Endothelial cell of umbilical vein (primary cell): ENCODE data around the gene FAM3B. TPM values are rescaled to one million over a fixed set of nuclear protein-coding genes. Genes with fewer than 3 reads are reported as not detected.

ENCODE experiments used
- BruUV-seq: library from RNA; stranded (reverse); fragments of 400-500 nt; replicated peaks from 2 replicates; lab custom pipeline; 2021; lab: Mats Ljungman, UMichigan
- CTCF ChIA-PET: fragments of 300-600, 350-600 bp; sonication (Branson Sonifier 250); formaldehyde crosslinking; loops from one replicate; lab custom pipeline; 2021; ENCODE audit warnings: antibody characterized with exemption, inconsistent platforms; lab: Charles Lee
- POLR2A ChIA-PET: fragments of 300-600, 350-600 bp; sonication (Branson Sonifier 250); formaldehyde crosslinking; loops from one replicate; lab custom pipeline; 2021; ENCODE audit warnings: antibody characterized with exemption, inconsistent platforms; lab: Charles Lee
- DNase-seq: peaks from one replicate; pipeline ENCODE4 v3.0.0-alpha.2; 2011; ENCODE audit warnings: low read depth, low spot score
- FAIRE-seq: peaks from 2 replicates; lab custom pipeline; 2011; peaks lifted over from hg19 to GRCh38; lab: Jason Lieb, UNC
- H2AFZ ChIP-seq: 2 replicates; pipeline ENCODE4 v1.6.0; 2012; ENCODE audit warnings: low read depth, low read length, control low read depth, inconsistent platforms
- H3K27ac ChIP-seq: 2 replicates; pipeline ENCODE4 v1.5.1; 2011; ENCODE audit warnings: low read depth, mild to moderate bottlenecking, control low read depth, low read length, moderate library complexity; ENCODE audit not compliant: insufficient read depth
- H3K27me3 ChIP-seq, 2 experiments: 2 replicates each; pipeline versions ENCODE4 v1.6.0 to v1.6.1; 2011; ENCODE audit warnings: low read length in 2 of 2, mixed read lengths in 1 of 2; ENCODE audit not compliant: control insufficient read depth in 2 of 2, insufficient read depth in 2 of 2
- H3K36me3 ChIP-seq, 2 experiments: 2 replicates in 1 of 2; 3 replicates in 1 of 2; pipeline ENCODE4 v1.5.1; 2011; ENCODE audit warnings: low read length in 2 of 2, mild to moderate bottlenecking in 1 of 2, moderate library complexity in 1 of 2; ENCODE audit not compliant: control insufficient read depth in 2 of 2, insufficient read depth in 2 of 2; ENCODE audit errors: extremely low read depth in 1 of 2
- H3K4me1 ChIP-seq: 3 replicates; pipeline ENCODE4 v1.5.1; 2011; ENCODE audit warnings: mild to moderate bottlenecking, low read length; ENCODE audit not compliant: control insufficient read depth, insufficient read depth; ENCODE audit errors: extremely low read depth
- H3K4me2 ChIP-seq: 2 replicates; pipeline ENCODE4 v1.6.1; 2011; ENCODE audit warnings: low read length, control low read depth, mixed read lengths; ENCODE audit not compliant: insufficient read depth
- H3K4me3 ChIP-seq, 3 experiments: fragments of 200-600 bp in 1 of 3; sonication (generic), shearing (Covaris generic) in 1 of 3; replicated peaks in 1 of 3; 2 replicates each; pipeline ENCODE4 v1.5.1; 2011 to 2016; ENCODE audit warnings: control low read depth in 3 of 3, low read length in 3 of 3, mild to moderate bottlenecking in 2 of 3, inconsistent platforms in 1 of 3, low read depth in 1 of 3, moderate library complexity in 1 of 3; ENCODE audit not compliant: insufficient read depth in 1 of 3
- H3K79me2 ChIP-seq: 2 replicates; pipeline ENCODE4 v1.6.0; 2012; ENCODE audit warnings: low read length, inconsistent platforms; ENCODE audit not compliant: control insufficient read depth, insufficient read depth
- H3K9ac ChIP-seq: replicated peaks from 2 replicates; pipeline ENCODE3; 2011; ENCODE audit warnings: low read length, control low read depth; ENCODE audit not compliant: insufficient read depth; ENCODE audit errors: extremely low read depth
- H3K9me1 ChIP-seq: replicated peaks from 3 replicates; pipeline ENCODE4 v1.6.0; 2011; ENCODE audit warnings: mild to moderate bottlenecking, low read length; ENCODE audit not compliant: control insufficient read depth, insufficient read depth; ENCODE audit errors: extremely low read depth
- H3K9me3 ChIP-seq: replicated peaks from 2 replicates; pipeline ENCODE4 v1.5.1; 2012; ENCODE audit warnings: low read length, inconsistent platforms; ENCODE audit not compliant: control insufficient read depth, insufficient read depth
- H4K20me1 ChIP-seq: replicated peaks from 2 replicates; pipeline ENCODE3; 2011; ENCODE audit warnings: mild to moderate bottlenecking, low read length; ENCODE audit not compliant: control insufficient read depth, insufficient read depth; ENCODE audit errors: extremely low read depth
- EZH2 ChIP-seq: IDR thresholded peaks from 2 replicates; pipeline ENCODE4 v1.6.1; 2012; ENCODE audit warnings: borderline replicate concordance, low read depth, mild to moderate bottlenecking, moderate library complexity, low read length, inconsistent platforms; ENCODE audit not compliant: severe bottlenecking
- FOS ChIP-seq: IDR thresholded peaks from 2 replicates; pipeline ENCODE4 v1.6.1; 2011; ENCODE audit warnings: mild to moderate bottlenecking, low read length, moderate library complexity, borderline replicate concordance; ENCODE audit not compliant: insufficient read depth
- GATA2 ChIP-seq: IDR thresholded peaks from 2 replicates; pipeline ENCODE4 v1.7.0; 2011; ENCODE audit warnings: low read depth, mild to moderate bottlenecking, moderate library complexity, mixed read lengths, low read length; ENCODE audit not compliant: insufficient read length, insufficient read depth
- JUN ChIP-seq: IDR thresholded peaks from 2 replicates; pipeline ENCODE4 v1.6.1; 2011; ENCODE audit warnings: borderline replicate concordance, low read depth; ENCODE audit not compliant: insufficient read length, insufficient read depth
- MAX ChIP-seq: IDR thresholded peaks from 2 replicates; pipeline ENCODE4 v1.6.1; 2011; ENCODE audit not compliant: insufficient read depth, insufficient read length
- MYC ChIP-seq: IDR thresholded peaks from one replicate; pipeline ENCODE4 v1.6.1; 2011; ENCODE audit warnings: mild to moderate bottlenecking, low read depth, low read length
- POLR2A ChIP-seq: IDR thresholded peaks from 2 replicates; pipeline ENCODE4 v1.6.1; 2012; ENCODE audit warnings: low read depth, mild to moderate bottlenecking, control low read depth, low read length
- POLR2AphosphoS5 ChIP-seq: IDR thresholded peaks from 2 replicates; pipeline ENCODE4 v1.6.1; 2012; ENCODE audit warnings: low read depth, mild to moderate bottlenecking, control low read depth, low read length, moderate library complexity; ENCODE audit not compliant: insufficient read depth
- dilution Hi-C: fragments of 300-500 bp; cut with MboI; formaldehyde crosslinking; loops from one replicate; pipeline ENCODE4 v1.15.0; 2019; ENCODE audit warnings: low sequenced_read_pairs; ENCODE audit not compliant: extremely low pct_ligation_motif_present
- intact Hi-C: fragments of 100-400 bp; cut with micrococcal nuclease; formaldehyde crosslinking; loops from one replicate; pipeline ENCODE4 v1.10.0; 2022
- polyA plus RNA-seq, 4 experiments: library from polyadenylated mRNA; depleted of rRNA in 3 of 4; stranded (reverse) in 3 of 4; unstranded in 1 of 4; fragments of >200 nt; gene quantifications; 2 replicates each; pipeline versions ENCODE4 v1.2.1 to v1.2.3, GENCODE V29; 2011 to 2012; ENCODE audit warnings: missing spikeins in 1 of 4
- total RNA-seq: library from RNA; stranded (reverse); gene quantifications from 2 replicates; pipeline ENCODE4 v1.2.3, GENCODE V29; 2021
- TF ChIP-seq, protein P1 (sequence below), 2 donors: IDR thresholded peaks; 1 replicate in 1 of 2; 2 replicates in 1 of 2; pipeline ENCODE4 v1.5.1; 2011; ENCODE audit warnings: low read length in 2 of 2, mild to moderate bottlenecking in 2 of 2, moderate library complexity in 2 of 2, control low read depth in 1 of 2, inconsistent platforms in 1 of 2, low read depth in 1 of 2; ENCODE audit not compliant: insufficient read depth in 1 of 2; ENCODE audit errors: extremely low read depth in 1 of 2

Gene FAM3B
- total and polyA plus RNA-seq, 2 donors (not counting 3 experiments of a cell fraction or from before 2014, with no cell fraction given), result not detected

DNA sequence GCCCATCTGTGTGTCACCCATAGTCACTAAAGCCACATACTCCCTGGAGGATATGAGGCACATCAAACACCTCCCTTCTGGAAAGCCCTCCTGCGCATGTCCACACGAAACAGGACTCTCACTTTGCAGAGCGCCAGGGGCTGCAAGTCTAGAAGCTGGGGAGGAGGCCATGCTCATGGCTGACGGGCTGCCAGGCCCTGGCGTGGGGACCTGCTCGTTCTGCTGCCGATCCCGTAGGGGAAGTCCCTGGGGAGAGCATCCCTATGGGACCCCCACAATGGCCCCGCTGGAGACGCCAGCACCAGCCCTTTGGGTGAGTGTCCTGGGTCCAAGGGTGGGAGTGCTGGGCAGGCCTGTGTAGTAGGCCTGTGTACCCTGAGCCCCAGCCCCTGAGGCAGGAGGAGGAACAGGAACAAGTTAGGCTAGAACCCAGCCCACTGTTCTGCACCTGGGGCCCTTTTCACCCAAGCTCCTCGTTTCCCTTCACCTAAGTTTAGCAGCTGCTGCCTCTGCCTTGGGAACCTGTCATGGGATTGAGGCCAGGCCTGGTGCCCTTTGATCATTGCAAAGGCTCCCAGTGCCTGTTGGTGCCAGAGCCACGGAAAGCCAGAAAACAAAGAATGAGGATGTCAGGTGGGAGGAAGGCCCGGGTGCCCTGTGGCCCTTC is 9.9 kb downstream of the FAM3B start:
- H3K9me3 ChIP-seq, result no peaks in the 10 kb centered on the region
- no peaks in the 10 kb centered on the region for H4K20me1 ChIP-seq
- dilution Hi-C loops, result no loop called here
- no peaks in the 10 kb centered on the region for H3K4me1 ChIP-seq
- H3K9me1 ChIP-seq, result no peaks in the 10 kb centered on the region
- H3K36me3 ChIP-seq, result no peaks in the 10 kb centered on the region
- no peaks in the 10 kb centered on the region for H3K79me2 ChIP-seq
- no peak overlapping the region for H2AFZ ChIP-seq
- H3K27ac ChIP-seq, result no peak overlapping the region
- intact Hi-C loops, result no loop called here
- no peak overlapping the region for H3K9ac ChIP-seq
- TF ChIP-seq EZH2, result no peak
- TF ChIP-seq FOS, result no peak
- TF ChIP-seq, protein P1, sequence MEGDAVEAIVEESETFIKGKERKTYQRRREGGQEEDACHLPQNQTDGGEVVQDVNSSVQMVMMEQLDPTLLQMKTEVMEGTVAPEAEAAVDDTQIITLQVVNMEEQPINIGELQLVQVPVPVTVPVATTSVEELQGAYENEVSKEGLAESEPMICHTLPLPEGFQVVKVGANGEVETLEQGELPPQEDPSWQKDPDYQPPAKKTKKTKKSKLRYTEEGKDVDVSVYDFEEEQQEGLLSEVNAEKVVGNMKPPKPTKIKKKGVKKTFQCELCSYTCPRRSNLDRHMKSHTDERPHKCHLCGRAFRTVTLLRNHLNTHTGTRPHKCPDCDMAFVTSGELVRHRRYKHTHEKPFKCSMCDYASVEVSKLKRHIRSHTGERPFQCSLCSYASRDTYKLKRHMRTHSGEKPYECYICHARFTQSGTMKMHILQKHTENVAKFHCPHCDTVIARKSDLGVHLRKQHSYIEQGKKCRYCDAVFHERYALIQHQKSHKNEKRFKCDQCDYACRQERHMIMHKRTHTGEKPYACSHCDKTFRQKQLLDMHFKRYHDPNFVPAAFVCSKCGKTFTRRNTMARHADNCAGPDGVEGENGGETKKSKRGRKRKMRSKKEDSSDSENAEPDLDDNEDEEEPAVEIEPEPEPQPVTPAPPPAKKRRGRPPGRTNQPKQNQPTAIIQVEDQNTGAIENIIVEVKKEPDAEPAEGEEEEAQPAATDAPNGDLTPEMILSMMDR (IDR thresholded peaks at IDR 0.05; ENCODE audit: extremely low read depth in 1 of 2, insufficient read depth in 1 of 2, low read depth in 1 of 2, low read length in 2 of 2), result no peak
- no peak for TF ChIP-seq MYC
- no peak for TF ChIP-seq POLR2AphosphoS5
- no peak for TF ChIP-seq POLR2A
- no peak for TF ChIP-seq MAX
- no peak for TF ChIP-seq JUN
- TF ChIP-seq GATA2, result no peak
- H3K27me3 ChIP-seq, result no peaks in the 10 kb centered on the region
- ChIA-PET CTCF (no interaction called here), POLR2A (no interaction called here)
- BruUV-seq, result no TSS peak
- DNase-seq (no peak), FAIRE-seq (no peak)
- H3K4me2 ChIP-seq, result no peak overlapping the region
- H3K4me3 ChIP-seq, result no peak overlapping the region
